HG02884 (cell line): ENCODE data around the gene HIP1.
A peak's percentile ranks its signal among the peaks of the same experiment; 100 is the strongest.
"Not testable (repeated sequence)": the region's sequence is repeated elsewhere in the genome, so short reads cannot be mapped to it uniquely, and the experiment has no call there.

Experiments used
- ATAC-seq: cut with Tn5 transposase; IDR thresholded peaks from one replicate; pipeline ENCODE4 v1.9.1; 2021; ENCODE audit warnings: mild to moderate bottlenecking, moderate library complexity; ENCODE audit not compliant: unreplicated experiment

The HIP1 gene

DNA sequence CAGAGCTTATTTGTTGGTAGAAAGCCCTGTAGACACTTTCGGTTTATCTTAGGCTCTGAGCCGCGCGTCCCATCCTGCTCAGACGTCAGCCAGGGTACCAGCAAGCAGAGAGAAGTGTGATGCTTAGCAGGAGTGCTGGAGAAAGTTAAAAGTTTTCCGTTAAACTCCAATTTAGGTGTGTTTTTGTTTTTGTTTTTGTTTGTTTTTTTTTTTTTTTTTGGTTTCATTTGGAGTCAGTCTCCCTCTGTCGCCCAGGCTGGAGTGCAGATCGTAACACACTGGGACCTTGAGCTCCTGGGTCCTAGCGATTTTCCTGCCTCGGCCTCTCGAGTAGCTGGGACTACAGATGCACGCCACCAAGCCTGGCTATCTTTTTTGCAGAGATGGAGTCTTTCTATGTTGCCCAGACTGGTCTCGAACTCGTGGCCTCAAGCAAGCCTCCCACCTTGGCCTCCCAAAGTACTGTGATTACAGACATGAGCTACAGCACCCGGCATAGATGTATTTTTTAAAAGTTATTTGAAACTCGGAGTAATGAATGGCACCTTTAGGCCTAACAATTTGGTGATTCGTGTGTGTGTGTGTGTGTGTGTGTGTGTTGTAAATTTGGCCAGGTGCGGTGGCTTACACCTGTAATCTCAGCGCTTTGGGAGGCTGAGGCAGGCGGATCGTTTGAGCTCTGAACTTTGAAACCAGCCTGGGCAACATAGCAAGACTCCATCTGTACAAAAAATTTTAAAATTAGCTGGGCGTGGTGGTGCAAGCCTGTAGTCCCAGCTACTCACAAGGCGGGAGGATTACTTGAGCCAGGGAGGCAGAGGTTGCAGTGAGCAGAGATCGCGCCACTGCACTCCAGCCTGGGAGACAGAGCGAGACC lies 1.3 kb upstream of the HIP1 start:
- peak; percentile 28 for ATAC-seq

GRCh38 chr7:75738975-75739795 lies 444 bp upstream of the HIP1 start:
- peak; percentile 89 for ATAC-seq

DNA sequence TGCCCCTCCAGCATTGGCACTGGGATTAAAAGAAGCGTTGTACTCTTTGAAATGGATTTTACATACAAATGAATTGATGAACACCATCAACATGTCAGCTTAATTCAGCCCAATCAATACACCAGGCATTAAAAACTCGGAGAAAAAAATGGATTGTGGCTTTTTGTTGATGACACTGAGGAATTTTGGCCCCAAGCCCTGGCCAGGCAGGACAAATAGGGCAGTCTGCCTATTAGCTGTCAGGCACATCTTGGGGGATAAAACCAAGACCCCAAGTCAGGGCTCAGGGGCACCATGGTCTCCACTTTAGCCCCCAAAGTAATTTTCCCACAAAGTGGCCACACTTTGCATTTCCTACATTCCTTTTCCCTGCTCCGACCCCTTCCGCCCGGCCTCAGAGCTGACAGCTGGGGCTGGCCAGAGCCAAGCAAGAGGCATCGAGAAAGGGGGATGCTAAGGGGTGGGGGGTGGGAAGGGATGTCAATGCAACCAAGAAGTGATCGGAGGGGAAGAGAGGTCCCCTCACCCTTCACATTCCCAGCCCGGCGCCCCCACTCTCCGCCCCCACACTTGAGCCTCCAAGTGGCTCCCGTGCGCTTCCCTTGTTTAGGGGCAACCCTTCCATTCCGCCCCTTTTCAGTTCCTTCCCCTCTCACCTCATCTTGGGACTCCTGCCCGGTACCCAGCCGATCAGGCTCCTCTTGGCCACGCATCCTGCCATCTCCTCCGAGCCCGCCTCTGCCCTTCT lies 711 bp downstream of the HIP1 start:
- ATAC-seq, result no peak

DNA sequence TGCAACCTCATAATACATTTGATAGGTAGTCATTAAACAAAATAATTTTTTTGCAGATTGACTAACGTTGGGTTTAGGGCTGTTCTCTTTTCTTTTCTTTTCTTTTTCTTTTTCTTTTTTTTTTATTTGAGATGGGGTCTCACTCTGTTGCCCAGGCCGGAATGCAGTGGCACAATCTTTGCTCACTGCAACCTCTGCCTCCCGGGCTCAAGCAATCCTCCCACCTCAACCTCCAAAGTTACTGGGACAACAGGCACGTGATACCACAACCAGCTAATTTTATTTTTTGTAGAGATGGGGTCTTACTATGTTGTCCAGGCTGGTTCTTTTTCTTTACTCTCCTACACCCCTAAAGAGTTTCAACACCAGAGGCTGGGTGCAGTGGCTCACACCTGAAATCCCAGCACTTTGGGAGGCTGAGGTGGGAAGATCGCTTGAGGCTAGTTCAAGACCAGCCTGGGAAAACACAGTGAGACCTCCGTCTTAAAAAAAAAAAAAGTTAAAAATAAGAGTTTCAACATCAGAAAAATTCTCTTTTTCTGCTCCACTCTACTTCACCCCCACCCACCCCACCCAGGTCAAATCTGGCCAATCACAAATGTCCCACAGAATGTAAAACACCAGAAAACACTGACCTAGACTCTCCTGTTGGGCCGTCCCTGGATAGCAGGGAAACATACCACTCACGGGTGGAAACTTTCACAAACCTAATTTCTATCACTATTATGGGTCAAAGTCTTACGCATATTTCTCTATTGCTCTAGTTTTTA lies 3.0 kb downstream of the HIP1 start:
- ATAC-seq, result no peak

DNA sequence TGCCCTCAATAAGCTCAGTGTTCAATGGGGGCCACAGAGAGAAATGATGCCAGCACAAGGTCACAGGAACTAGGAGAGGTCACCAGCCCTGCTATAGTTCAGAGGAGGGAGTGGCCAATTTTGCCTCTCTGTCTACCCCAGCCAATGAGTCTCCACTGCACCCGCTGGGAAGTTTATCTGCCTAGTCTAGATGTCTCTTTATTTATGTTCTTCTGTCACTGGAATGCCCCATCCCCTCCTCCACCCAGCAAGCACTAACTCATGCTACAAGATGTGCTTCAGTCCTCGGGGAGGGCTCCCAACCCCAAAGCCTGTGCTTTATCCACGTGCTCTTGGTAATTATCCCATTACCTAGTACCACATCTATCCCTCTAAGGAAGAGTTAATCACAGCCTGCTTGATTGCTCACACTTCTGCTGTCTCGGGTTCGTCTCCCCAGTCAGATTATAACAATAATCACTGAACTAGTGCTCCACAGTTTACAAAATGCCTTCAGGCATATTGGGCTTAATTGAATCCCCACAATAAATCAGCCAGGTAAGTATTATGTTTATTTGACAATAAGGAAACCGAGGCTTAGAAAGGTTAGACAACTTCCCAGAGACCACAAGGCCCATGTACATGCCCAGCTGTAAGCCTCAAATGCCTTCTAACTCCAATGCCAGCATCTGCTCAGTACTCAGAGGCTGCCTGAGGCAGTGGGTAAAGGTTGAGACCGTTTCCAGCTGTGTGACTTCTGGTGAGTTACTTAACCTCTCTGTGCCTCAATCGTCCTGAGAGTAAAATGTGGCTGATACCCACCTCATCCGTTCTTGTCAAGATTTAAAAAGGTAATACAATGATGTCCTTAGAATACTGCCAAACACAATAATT lies 3.9 kb downstream of the HIP1 start:
- no peak for ATAC-seq

DNA sequence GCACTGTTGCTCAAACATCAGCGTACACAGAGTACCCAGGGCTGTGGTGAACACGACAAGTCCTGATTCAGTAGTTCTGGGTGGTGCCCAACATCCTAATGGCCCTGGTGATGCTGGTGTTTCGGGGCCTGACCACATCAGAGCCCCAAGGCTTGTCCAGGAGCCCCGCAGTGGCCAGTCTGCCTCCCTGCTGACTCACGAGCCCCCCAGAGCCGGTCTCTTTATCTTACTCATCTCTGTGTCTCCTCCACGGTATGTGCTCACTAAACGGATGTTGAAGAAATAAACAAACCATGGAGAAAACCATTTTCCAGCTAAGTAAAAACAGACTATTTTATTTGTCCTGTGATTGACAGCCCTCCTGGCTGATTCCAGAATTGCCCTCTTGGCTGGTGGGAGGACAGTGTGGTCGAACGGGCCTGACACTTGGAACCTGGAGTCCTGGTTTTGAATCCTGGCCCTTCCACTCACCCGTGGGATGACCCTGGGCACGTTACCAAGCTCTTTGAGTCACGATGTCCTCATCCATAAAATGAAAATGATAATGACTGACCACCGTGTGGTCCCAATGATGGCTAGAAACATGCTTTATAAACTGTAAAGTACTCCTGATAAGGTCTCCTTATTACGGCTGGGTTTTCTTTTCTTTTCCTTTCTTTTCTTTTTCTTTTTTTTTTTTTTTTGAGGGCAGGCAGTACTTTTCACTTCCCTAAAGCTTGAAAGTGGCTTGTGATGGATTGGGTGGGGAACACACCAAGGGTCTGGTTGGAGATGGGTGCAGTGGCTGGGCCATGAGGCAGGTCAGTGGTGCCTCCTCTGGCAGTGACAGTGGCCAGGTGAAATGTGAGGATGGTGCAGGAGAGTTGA lies 5.7 kb downstream of the HIP1 start:
- no peak for ATAC-seq

- ATAC-seq, result no peak
These were observed 6.7 kb downstream of the HIP1 start for GRCh38 chr7:75732016-75732521.

DNA sequence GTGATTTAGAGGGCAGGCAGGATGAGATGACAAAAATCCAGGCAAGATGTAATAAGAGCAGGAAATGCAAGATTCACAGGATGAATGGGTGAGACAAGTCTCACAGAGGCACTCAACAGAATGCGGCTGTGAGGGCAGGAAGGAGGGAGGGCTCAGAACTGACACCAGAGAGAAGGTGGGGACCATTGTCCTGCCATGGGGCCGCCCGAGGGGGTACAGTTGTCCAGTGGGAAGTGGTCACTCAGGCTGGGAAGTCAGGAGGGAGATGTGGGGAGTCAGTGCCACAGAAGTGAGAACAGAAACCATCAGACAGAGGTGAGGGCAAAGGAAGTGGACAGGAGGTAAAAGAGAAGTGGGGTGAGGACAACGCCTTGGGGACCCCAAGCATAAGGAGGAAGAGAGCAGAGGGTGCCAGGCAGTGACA lies 8.9 kb downstream of the HIP1 start:
- no peak for ATAC-seq

DNA sequence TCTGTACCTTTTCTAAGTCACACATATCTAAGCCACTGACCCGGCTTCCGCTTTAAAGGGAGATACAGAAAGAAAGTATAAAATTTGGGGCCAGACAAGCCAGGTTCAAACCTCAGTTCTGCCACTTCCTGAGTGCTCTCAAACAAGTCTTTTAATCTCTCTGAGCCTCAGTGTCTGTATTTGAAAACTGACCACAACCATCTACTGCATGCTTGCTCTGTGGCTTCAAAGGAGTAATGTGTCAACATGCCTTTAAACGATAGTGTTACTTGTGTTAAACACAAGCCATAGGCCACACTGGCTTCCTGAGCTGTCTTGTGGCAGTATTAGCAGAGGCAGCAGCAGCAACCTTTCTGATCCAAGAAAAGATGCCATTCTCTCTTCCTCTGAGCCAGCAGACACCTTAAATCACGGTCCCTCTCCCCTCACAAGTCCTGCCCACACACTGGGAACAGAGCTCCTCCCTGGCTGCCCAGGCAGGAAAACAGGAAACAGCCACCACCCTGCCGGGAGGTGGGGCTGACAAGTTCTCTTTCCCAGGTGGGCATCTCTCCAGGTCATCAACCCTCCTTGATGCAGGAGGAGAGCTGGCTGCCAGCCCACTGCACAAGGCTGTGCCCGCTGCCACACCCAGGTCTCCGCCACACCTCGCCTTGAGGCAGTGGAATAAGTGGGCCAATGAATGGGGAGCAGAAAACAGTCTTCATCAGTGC lies 10.7 kb downstream of the HIP1 start:
- no peak for ATAC-seq

GRCh38 chr7:75727351-75727750 lies 11.4 kb downstream of the HIP1 start:
- ATAC-seq, result not testable (repeated sequence)

DNA sequence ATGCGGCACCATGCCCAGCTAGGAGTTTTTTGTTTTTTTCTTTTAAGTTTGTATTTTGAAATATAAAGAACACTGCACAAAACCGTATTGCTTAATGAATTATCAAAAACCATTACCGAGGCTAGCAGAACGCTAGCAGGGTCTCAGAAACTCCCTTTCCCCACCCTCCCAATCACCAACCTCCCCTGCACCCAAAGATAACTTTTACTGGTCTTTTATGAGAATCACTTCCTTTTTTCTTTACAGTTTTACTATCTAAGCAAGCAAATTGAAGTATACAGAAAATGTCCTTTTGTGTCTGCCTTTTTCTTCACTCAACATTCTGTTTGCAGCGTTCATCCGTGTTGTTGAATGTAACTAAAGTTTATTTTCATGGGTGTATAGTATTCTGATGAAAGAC lies 13.4 kb downstream of the HIP1 start:
- no peak for ATAC-seq

GRCh38 chr7:75723444-75723843 lies 15.3 kb downstream of the HIP1 start:
- ATAC-seq, result no peak

DNA sequence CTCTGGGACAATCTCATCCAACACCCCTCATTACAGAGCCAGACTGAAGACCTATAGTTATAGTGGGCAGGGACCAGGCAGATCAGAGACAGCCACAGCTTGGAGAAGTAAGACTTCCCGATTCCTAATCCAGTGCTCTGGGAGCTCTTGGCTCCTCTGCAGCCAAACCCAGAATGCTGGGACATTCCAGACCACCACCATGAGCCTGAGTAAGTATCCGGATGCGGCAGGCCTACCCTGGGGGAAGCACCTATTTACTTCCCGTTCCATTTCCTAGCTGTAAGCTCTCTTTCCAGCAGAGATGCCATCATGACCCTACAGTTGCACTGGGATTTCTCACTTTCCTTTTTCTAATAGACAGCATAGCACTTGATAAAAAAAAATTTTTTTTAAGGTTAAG lies 16.4 kb downstream of the HIP1 start:
- ATAC-seq, result no peak

DNA sequence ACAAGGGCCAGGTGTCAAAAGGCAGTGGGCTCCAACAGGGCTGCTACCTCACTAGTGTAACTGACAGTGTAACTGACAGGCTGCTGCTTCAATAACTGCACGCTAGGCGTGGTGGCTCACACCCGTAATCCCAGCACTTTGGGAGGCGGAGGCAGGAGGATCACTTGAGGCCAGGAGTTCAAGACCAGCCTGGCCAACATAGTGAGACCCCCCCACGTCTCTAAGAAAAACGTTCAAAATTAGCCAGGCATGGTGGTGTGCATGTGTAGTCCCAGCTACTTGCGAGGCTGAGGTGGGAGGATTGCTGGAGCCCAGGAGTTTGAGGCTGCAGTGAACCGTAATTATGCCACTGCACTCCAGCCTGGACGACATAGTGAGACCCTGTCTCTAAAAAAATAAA lies 16.8 kb downstream of the HIP1 start:
- ATAC-seq, result not testable (repeated sequence)

GRCh38 chr7:75721426-75721825 lies 17.3 kb downstream of the HIP1 start:
- no peak for ATAC-seq

- ATAC-seq, result no peak
These were observed 19.1 kb downstream of the HIP1 start for GRCh38 chr7:75719626-75720025.

GRCh38 chr7:75718390-75719031 lies 20.2 kb downstream of the HIP1 start:
- ATAC-seq, result no peak
